C4-2B (cell line): ENCODE measurements around the gene SCGB3A2.

Experiments
- H3K27ac ChIP-seq: fragments of 450-650 bp; 2 replicates; pipeline ENCODE4 v1.5.1; 2017
- CTCF ChIP-seq: fragments of 450-650 bp; conservative IDR thresholded peaks from 2 replicates; pipeline ENCODE4 v1.5.1; 2017; ENCODE audit warnings: mild to moderate bottlenecking
- ZFX ChIP-seq: fragments of 450-650 bp; IDR thresholded peaks from 2 replicates; pipeline ENCODE4 v1.6.1; 2017

The SCGB3A2 gene

GRCh38 chr5:147878066-147878759 is at the start of gene SCGB3A2:
TSS of gene SCGB3A2 (plus strand) at chr5:147878711. CDS start at chr5:147878804, 93 bp downstream.
- H3K27ac ChIP-seq = no peak within 1 kb of the TSS
- no peak for TF ChIP-seq ZFX
- no peak for TF ChIP-seq CTCF

DNA sequence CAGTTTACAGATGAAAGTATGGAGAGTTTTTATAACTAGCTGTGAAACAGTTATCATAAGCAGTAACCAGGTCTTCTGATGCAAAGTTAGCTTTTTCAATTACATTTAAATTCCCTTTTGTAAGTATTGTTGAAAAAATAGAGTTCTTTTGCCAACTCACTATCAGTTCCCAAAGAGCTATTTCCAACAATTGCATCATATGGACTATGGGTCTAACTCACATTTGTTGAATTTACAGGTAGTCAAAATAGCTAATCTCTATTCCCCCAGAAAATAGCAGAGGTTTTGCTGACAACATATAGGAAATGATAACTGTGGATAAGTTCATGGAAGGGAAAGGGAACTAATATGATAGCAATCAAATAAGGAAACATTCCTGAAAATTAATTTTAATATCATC is 48.5 kb upstream of the SCGB3A2 start:
- H3K27ac ChIP-seq = no peak overlapping the region
- TF ChIP-seq ZFX = no peak
- TF ChIP-seq CTCF = no peak

DNA sequence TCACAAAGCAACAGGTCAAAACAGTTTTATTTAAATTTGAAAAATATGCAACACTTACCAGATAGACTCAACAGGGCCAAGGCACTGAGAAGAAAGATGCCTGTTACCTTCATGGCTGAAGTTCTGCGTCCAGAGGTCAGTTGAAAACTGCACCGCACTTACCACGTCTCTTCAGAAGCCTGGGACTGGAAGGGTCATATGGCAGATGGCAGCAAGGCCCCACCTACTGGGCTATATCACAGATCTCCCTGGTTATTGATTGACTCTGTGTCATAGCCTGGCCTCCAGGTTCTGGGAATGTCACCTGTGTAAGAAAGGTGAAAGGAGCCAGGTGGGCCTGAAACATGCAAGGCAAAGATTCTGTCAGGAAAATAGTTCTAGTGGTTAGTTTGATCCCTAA is 47.0 kb upstream of the SCGB3A2 start, which contains the start of gene SPINK1:
Gene SPINK1, minus strand, starts transcription at position 207 of the 400 bp plus-strand sequence. Its CDS starts 94 bp downstream, at position 113.
- H3K27ac ChIP-seq = no peak within 1 kb of the TSS
- no peak for TF ChIP-seq ZFX
- TF ChIP-seq CTCF = no peak

- H3K27ac ChIP-seq = no peak overlapping the region
- TF ChIP-seq ZFX = no peak
- no peak for TF ChIP-seq CTCF
These were observed 46.0 kb upstream of the SCGB3A2 start for GRCh38 chr5:147832541-147832940.

DNA sequence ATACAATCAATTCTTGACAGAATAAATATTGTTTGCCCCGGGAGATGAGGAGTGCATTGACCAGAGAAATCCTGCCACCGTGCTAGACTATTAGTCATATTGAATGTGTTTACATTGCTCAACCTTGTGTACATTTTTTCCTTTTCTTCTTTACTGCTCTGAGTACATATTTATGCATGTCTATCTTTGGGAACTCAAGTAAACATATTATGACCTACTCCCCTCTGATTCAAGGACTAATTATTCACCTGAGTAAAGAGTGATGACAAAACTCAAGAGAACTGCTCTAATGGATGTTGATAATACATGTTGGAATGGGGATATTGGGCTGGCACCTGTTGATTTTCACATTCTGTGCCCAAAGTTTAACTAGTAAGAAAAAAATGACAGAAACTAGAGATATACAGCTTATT is 43.1 kb upstream of the SCGB3A2 start:
- no peak overlapping the region for H3K27ac ChIP-seq
- TF ChIP-seq CTCF (no peak), ZFX (no peak)

DNA sequence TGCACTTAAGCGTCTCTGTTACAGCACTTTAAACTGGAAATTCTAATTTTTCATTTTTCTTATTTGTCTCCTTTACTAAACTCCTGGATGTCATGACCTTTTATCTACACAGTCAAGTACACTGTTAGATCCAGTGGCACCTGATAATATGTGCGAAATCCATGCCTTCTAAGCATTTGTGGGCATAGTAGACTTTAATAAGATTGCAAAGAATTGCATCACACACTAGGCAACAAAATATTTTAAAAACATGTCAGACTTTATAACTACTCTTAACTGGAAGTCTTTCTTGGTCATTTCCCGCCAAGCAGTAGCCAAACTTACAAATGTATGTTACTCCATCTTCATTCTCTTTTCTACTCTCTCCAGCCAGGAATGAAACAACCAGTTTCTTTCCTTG is 42.1 kb upstream of the SCGB3A2 start:
- no peak overlapping the region for H3K27ac ChIP-seq
- TF ChIP-seq CTCF = no peak
- no peak for TF ChIP-seq ZFX

DNA sequence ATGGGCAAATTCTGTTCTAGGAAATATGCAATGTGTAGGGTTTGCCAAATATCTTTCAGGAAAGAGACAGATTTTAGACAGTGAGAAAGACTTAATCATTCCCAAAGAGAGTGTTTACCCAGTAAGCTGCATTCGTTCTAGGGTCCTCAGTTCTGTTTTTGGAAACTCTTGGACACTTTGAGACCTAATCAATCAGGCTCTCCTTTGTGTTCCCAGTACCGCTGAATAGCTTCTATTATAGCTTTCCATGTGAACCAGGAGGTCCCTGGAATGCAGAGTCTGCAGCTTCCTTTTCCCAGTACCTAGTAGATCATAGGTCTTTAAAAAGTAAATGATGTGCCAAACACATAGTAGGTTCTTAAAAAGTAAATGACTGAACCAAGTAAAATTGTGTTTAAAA is 35.6 kb upstream of the SCGB3A2 start:
- H3K27ac ChIP-seq = no peak overlapping the region
- no peak for TF ChIP-seq CTCF
- no peak for TF ChIP-seq ZFX
